HepG2 (cell line): ENCODE measurements around the gene PEX10. TPM values are rescaled to one million over a fixed set of nuclear protein-coding genes. Genes with fewer than 3 reads are reported as not detected.

Source experiments
- ATF7-NPFF ChIP-seq: sonication (generic); formaldehyde crosslinking; IDR thresholded peaks from 2 replicates; pipeline ENCODE4 v1.8.1; 2023; ENCODE audit warnings: mild to moderate bottlenecking, low read depth, missing genetic modification reagents, moderate library complexity
- CHD4 ChIP-seq: fragments of 200-600 bp; sonication (generic); IDR thresholded peaks from 2 replicates; pipeline ENCODE4 v1.7.0; 2017; ENCODE audit warnings: mild to moderate bottlenecking, low read length, borderline replicate concordance
- RARA ChIP-seq: IDR thresholded peaks from 2 replicates; pipeline ENCODE4 v1.6.1; 2016; ENCODE audit warnings: missing genetic modification reagents, missing compliant biosample characterization
- RNF2 ChIP-seq: fragments of 450-650 bp; conservative IDR thresholded peaks from 2 replicates; pipeline ENCODE4 v1.6.1; 2016; ENCODE audit warnings: low read depth
- ZNF234 ChIP-seq: sonication (generic); formaldehyde crosslinking; conservative IDR thresholded peaks from 2 replicates; pipeline ENCODE4 v1.5.1; 2020; ENCODE audit warnings: mild to moderate bottlenecking, missing genetic modification reagents
- ZNF326 ChIP-seq: sonication (generic); formaldehyde crosslinking; IDR thresholded peaks from 2 replicates; pipeline ENCODE4 v1.4.0; 2020; ENCODE audit warnings: missing genetic modification reagents, borderline replicate concordance
- ZNF775 ChIP-seq: sonication (generic); formaldehyde crosslinking; IDR thresholded peaks from 2 replicates; pipeline ENCODE4 v1.4.0; 2020; ENCODE audit warnings: missing genetic modification reagents, mild to moderate bottlenecking, moderate library complexity, borderline replicate concordance
- ZNF839 ChIP-seq: sonication (generic); formaldehyde crosslinking; IDR thresholded peaks from 2 replicates; pipeline ENCODE4 v1.4.0; 2020; ENCODE audit warnings: missing genetic modification reagents, mild to moderate bottlenecking, borderline replicate concordance
- polyA plus RNA-seq, 8 experiments: library from polyadenylated mRNA; depleted of rRNA in 3 of 8; stranded (reverse) in 7 of 8; unstranded in 1 of 8; fragments of >200 nt; fragmentation: Illumina TruSeq in 4 of 8; extraction: Trizol in 4 of 8; gene quantifications; 2 replicates each; pipeline versions ENCODE4 v1.2.1 to v1.2.3, GENCODE V29; 2011 to 2016; ENCODE audit warnings: low read depth in 4 of 8, missing spikeins in 1 of 8, mixed read lengths in 1 of 8; ENCODE audit not compliant: insufficient read depth in 1 of 8
- total RNA-seq, 5 experiments: library from RNA; depleted of rRNA; stranded (reverse); fragments of >200 nt; fragmentation: Illumina TruSeq; extraction: Trizol; gene quantifications; 2 replicates each; pipeline ENCODE4 v1.2.3, GENCODE V29; 2016; ENCODE audit warnings: low read depth in 1 of 5
- TF ChIP-seq, protein P1 (sequence below): sonication (generic); formaldehyde crosslinking; IDR thresholded peaks from 2 replicates; pipeline ENCODE4 v1.5.1; 2020; ENCODE audit warnings: mild to moderate bottlenecking, missing genetic modification reagents, borderline replicate concordance
- TF ChIP-seq, protein P2 (sequence below): sonication (generic); formaldehyde crosslinking; IDR thresholded peaks from 2 replicates; pipeline ENCODE4 v1.9.0; 2021; ENCODE audit warnings: missing genetic modification reagents, mild to moderate bottlenecking, borderline replicate concordance
- TF ChIP-seq, protein P3 (sequence below): sonication (generic); formaldehyde crosslinking; IDR thresholded peaks from 2 replicates; pipeline ENCODE4 v1.4.0; 2020; ENCODE audit warnings: mild to moderate bottlenecking, missing genetic modification reagents, borderline replicate concordance

Gene PEX10
- total and polyA plus RNA-seq, 2 of the 13 experiments (the other 11 are each of a cell fraction or from before 2014, with no cell fraction given), result 16.1 to 39.6 TPM

DNA sequence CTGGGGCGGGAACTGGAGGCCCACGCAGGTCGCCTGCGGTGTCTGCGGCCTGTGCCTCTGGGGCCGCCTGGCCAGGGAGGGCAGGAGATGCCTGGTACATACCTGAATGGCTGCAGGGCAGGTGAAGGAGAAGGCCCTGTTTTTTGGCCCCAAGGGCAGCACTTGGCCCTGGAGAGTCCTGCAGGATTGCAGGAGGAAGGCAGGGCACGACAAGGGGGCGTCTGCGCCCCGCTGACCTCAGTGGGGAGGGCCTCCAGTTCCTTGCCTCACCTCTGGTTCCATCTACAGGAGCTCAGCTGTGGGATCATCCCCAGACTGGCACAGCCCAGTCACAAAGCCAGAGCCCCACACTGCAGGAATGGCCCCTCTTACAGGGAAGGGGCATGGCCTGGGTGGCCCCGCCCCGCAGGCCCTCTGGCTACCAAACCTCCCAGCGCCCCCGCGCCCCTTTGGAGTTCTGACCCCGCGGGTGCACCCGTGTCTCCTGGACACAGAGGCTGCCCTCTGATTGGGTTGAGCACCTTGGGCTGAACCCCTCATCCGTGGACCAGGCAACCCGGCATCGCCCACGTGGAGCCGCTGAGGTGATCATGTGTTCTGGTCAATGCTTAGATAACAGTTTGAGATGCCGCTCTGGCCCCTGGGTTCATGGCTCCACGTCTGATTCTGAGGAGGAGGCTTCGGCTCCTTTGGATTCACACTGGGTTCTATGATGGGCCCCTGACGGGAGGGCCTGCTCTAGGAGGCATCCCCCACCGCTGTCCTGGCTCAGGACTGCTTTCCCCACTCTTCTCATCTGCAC, 1.3 kb upstream of the PEX10 start (continued):
- TF ChIP-seq, protein P1, sequence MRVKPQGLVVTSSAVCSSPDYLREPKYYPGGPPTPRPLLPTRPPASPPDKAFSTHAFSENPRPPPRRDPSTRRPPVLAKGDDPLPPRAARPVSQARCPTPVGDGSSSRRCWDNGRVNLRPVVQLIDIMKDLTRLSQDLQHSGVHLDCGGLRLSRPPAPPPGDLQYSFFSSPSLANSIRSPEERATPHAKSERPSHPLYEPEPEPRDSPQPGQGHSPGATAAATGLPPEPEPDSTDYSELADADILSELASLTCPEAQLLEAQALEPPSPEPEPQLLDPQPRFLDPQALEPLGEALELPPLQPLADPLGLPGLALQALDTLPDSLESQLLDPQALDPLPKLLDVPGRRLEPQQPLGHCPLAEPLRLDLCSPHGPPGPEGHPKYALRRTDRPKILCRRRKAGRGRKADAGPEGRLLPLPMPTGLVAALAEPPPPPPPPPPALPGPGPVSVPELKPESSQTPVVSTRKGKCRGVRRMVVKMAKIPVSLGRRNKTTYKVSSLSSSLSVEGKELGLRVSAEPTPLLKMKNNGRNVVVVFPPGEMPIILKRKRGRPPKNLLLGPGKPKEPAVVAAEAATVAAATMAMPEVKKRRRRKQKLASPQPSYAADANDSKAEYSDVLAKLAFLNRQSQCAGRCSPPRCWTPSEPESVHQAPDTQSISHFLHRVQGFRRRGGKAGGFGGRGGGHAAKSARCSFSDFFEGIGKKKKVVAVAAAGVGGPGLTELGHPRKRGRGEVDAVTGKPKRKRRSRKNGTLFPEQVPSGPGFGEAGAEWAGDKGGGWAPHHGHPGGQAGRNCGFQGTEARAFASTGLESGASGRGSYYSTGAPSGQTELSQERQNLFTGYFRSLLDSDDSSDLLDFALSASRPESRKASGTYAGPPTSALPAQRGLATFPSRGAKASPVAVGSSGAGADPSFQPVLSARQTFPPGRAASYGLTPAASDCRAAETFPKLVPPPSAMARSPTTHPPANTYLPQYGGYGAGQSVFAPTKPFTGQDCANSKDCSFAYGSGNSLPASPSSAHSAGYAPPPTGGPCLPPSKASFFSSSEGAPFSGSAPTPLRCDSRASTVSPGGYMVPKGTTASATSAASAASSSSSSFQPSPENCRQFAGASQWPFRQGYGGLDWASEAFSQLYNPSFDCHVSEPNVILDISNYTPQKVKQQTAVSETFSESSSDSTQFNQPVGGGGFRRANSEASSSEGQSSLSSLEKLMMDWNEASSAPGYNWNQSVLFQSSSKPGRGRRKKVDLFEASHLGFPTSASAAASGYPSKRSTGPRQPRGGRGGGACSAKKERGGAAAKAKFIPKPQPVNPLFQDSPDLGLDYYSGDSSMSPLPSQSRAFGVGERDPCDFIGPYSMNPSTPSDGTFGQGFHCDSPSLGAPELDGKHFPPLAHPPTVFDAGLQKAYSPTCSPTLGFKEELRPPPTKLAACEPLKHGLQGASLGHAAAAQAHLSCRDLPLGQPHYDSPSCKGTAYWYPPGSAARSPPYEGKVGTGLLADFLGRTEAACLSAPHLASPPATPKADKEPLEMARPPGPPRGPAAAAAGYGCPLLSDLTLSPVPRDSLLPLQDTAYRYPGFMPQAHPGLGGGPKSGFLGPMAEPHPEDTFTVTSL, result no peak
- TF ChIP-seq CHD4 (no peak), RNF2 (no peak), ZNF775 (CRISPR knock-in tag) (peak; percentile 74; the same call in 1 of the 2 replicates), ATF7-NPFF (0 out of 2 replicates have a peak, but pooled peaks have one; percentile 19), ZNF326 (CRISPR knock-in tag) (no peak), ZNF234 (CRISPR knock-in tag) (no peak), ZNF839 (no peak; the same call in 1 of the 2 replicates), RARA (CRISPR knock-in tag) (no peak)
- TF ChIP-seq, protein P2, sequence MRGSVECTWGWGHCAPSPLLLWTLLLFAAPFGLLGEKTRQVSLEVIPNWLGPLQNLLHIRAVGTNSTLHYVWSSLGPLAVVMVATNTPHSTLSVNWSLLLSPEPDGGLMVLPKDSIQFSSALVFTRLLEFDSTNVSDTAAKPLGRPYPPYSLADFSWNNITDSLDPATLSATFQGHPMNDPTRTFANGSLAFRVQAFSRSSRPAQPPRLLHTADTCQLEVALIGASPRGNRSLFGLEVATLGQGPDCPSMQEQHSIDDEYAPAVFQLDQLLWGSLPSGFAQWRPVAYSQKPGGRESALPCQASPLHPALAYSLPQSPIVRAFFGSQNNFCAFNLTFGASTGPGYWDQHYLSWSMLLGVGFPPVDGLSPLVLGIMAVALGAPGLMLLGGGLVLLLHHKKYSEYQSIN (CRISPR knock-in tag), result no peak
- TF ChIP-seq, protein P3, sequence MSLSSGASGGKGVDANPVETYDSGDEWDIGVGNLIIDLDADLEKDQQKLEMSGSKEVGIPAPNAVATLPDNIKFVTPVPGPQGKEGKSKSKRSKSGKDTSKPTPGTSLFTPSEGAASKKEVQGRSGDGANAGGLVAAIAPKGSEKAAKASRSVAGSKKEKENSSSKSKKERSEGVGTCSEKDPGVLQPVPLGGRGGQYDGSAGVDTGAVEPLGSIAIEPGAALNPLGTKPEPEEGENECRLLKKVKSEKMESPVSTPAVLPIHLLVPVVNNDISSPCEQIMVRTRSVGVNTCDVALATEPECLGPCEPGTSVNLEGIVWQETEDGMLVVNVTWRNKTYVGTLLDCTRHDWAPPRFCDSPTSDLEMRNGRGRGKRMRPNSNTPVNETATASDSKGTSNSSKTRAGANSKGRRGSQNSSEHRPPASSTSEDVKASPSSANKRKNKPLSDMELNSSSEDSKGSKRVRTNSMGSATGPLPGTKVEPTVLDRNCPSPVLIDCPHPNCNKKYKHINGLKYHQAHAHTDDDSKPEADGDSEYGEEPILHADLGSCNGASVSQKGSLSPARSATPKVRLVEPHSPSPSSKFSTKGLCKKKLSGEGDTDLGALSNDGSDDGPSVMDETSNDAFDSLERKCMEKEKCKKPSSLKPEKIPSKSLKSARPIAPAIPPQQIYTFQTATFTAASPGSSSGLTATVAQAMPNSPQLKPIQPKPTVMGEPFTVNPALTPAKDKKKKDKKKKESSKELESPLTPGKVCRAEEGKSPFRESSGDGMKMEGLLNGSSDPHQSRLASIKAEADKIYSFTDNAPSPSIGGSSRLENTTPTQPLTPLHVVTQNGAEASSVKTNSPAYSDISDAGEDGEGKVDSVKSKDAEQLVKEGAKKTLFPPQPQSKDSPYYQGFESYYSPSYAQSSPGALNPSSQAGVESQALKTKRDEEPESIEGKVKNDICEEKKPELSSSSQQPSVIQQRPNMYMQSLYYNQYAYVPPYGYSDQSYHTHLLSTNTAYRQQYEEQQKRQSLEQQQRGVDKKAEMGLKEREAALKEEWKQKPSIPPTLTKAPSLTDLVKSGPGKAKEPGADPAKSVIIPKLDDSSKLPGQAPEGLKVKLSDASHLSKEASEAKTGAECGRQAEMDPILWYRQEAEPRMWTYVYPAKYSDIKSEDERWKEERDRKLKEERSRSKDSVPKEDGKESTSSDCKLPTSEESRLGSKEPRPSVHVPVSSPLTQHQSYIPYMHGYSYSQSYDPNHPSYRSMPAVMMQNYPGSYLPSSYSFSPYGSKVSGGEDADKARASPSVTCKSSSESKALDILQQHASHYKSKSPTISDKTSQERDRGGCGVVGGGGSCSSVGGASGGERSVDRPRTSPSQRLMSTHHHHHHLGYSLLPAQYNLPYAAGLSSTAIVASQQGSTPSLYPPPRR (CRISPR knock-in tag), result no peak
